MM.1S (cell line): ENCODE results near the gene SNRPA.

ENCODE experiments used
- CTCF ChIP-seq: fragments of 300-600 bp; sonication (generic); IDR thresholded peaks from 2 replicates; pipeline ENCODE4 v1.5.1; 2016; ENCODE audit warnings: antibody characterized with exemption, low read length, mixed read lengths
- EZH2 ChIP-seq: fragments of 300-600 bp; sonication (generic); optimal IDR thresholded peaks from 2 replicates; pipeline ENCODE3; 2017; ENCODE audit warnings: low read depth, mild to moderate bottlenecking, antibody characterized with exemption, low read length, mixed read lengths

GRCh38 chr19:40800997-40801377 is 50.0 kb downstream of the SNRPA start:
- TF ChIP-seq CTCF (no peak), EZH2 (no peak)
